Cerebellar nuclear complex (tissue), 1 donor: ENCODE data around the gene CETN1.

ENCODE experiments used
- DNase-seq, 2 experiments: peaks; one replicate each; lab custom pipeline; 2025; lab: John Stamatoyannopoulos, UW

The CETN1 gene

GRCh38 chr18:580154-580553, at the start of gene CETN1:
TSS of gene CETN1 (plus strand) at chr18:580380. CDS start at chr18:580409, 29 bp downstream.
- DNase-seq, result no peak

- no peak for DNase-seq
Measured at GRCh38 chr18:532018-532417, 48.2 kb upstream of the CETN1 start.

DNA sequence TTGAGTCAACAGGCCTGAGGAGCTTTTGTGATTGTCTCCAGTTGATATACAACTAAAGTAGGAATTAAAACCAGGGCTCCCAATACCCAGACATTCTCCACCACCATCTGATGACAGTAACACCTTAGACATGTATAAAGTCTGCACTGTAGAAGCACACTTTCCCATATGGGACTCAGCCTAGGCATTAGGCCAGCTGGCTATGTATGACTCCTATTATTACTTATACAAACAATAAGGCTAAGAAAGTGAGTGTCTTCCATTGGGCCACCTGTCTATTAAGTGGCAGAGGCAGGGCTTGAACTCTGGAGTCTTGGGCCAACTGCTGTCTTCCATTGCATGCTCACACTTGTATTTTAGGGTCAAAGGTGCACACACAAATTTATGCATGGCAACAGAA, 47.5 kb upstream of the CETN1 start:
- DNase-seq, result no peak

GRCh38 chr18:533995-534601, 46.1 kb upstream of the CETN1 start:
- DNase-seq, result no peak

DNA sequence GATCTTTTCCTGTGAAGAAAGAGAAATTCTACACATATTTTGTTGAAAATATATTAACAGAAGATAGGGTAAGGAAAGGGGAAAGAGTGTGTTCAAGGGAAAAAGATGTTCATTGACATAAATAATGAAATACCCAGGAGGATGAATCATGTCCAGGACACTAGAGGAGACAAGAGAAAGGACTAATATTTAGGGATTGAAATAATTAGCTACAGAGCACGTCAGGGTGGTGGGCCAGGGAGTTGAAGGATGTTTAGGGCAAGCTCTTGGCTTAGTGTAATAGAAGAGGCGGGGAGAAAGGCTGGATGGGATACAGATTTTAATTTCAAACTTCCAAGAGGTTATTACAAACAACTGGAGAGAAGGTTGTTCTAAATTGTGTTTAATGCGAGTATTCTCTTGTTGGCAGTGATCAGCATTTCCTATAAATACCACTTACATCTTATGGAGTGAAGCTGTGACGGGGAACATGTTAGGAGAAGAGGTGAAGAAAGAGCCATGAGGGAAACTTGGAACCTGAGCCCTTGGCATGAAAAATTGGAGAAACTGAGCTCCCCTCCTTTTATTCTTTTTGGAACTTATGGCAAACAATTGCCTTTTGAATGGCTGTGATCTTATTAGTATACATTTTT, 36.6 kb upstream of the CETN1 start:
- no peak for DNase-seq

DNA sequence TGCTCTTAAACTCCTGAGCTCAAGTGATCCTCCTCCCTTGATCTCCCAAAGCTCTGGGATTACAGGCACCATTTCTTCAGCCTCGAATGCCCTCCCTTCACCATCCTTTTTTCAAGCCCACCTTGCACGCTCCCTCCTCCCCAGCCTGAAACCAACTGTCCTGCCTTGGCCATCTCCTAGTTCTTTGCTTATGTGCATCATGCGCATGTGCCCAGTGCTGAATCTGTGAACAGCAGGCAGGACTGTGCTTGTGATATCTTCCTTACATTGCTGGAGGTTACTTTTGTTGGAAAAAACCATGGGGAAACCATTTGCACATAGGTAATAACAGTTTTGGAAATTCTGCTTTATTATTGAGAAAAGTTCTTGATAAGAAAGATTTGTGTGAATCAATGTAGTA, 30.2 kb upstream of the CETN1 start:
- no peak for DNase-seq

GRCh38 chr18:551404-552061, 28.6 kb upstream of the CETN1 start:
- no peak for DNase-seq

DNA sequence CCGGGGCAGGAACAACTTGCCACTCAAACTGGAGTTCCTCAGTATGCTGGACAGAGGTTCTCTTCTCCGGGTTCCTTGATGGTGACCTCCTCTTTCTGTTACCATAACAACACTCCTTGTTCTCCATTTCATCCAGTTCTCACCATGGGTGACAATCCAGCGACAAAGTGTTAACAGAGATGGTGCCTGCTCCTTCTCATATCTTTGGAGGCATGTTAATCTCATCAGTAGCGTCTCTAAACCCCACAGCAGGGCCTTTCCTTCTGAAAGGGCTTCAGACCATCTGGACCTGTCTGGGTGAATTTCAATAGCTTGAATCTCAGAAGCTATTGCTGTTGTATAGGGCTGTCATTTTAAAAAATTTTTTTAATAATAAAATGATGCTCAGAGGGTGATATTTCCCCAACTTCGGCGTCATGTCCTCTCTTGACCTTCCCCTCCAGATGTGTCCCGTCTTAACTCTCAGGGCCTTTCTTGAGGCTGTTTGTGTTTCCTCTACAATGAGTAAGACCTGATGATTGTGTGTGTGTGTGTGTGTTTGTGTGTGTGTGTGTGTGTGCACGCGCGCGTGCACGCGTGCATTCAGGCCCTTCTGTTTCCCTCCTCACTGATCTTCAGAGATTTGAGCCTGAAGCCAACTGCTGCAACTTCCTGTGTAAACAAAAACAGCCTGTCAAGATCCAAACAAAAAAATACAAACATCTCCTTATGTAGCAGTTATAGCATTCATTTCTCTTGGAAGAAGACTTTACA, 24.3 kb upstream of the CETN1 start:
- no peak for DNase-seq

GRCh38 chr18:564708-565561, 15.2 kb upstream of the CETN1 start:
- no peak for DNase-seq

GRCh38 chr18:565562-566061, 14.6 kb upstream of the CETN1 start:
- DNase-seq, result no peak

- no peak for DNase-seq
Measured at GRCh38 chr18:567122-567521, 13.1 kb upstream of the CETN1 start.

DNA sequence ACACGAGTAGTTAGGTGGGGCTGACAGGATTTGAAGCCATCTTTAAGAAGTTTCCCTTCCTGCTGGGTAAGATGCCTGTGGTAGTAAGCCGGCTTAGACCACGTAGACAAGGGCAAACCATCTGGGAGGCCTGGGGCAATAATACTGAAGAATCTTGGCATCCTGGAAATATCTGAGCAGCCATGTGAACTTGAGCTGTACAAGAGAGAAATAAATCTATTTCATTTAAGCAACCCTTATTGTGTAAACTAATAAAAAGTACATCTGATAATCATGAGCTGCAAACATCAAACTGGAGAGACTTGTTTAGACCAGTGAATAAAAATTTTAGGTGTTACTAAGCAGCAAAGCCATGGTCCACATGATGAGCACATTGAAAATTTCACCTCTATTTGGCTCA, 11.4 kb upstream of the CETN1 start:
- no peak for DNase-seq

GRCh38 chr18:570256-570655, 9.9 kb upstream of the CETN1 start:
- no peak for DNase-seq

DNA sequence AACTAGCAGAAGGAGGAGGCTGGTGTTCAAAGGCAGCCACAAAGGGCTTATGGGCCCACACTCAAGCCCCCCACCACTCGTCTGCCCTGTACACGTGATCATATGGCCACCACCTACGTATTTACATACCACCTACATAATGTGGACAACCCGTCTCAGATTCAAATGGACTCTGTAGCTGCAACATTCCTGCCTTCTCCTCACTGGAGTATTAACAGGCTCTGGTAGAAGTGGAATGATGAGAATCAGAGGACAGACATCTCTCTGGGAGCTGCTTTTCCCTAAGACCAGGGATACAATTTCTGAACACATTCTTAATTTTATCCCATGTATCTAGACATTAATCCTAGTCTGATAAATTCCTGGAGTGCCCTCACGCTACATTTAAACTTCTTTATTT, 9.5 kb upstream of the CETN1 start:
- no peak for DNase-seq

- no peak for DNase-seq
Measured at GRCh38 chr18:572091-572830, 7.9 kb upstream of the CETN1 start.

DNA sequence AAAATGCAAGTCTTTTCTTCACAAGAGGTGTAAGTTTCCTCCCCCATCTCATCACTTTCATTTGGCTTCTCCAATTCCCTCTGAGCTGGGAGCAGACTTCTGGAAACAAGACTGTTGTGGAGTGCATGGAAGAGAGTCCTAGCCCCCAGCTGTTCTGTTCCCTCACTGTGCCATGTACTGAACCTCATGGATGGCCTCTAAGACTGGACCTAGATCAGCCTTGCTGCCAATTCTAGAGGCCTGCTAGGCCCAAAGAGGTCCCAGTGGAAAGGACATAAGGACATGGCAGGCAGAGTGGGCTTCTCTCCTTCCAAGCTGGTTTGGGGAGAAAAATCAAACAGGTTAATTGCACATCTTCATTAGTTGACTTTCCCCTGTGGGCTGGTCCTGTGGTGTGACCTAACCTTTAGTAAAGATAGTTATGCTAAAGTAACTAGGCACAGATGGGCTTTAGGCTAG, 7.3 kb upstream of the CETN1 start:
- no peak for DNase-seq

GRCh38 chr18:573385-573784, 6.8 kb upstream of the CETN1 start:
- no peak for DNase-seq

- no peak for DNase-seq
Measured at GRCh38 chr18:574149-574860, 5.9 kb upstream of the CETN1 start.

- DNase-seq, result no peak
Measured at GRCh38 chr18:574865-575645, 5.1 kb upstream of the CETN1 start.
